Activated naive CD8-positive, alpha-beta T cell treated with anti-CD3 and anti-CD28 coated beads for 36 hours (primary cell): ENCODE data around the gene APRT. TPM values are rescaled to one million over a fixed set of nuclear protein-coding genes. Genes with fewer than 3 reads are reported as not detected.

Source experiments
- DNase-seq: peaks from one replicate; pipeline ENCODE4 v3.0.0; 2021
- H3K27ac Mint-ChIP-seq: one replicate; pipeline ENCODE4 v1.8.0; 2022; ENCODE audit warnings: mild to moderate bottlenecking, moderate library complexity, mixed read lengths
- H3K27me3 Mint-ChIP-seq: one replicate; pipeline ENCODE4 v1.8.0; 2022; ENCODE audit warnings: mild to moderate bottlenecking, mixed read lengths
- H3K36me3 Mint-ChIP-seq: one replicate; pipeline ENCODE4 v1.8.0; 2021; ENCODE audit warnings: mild to moderate bottlenecking, mixed read lengths
- H3K4me1 Mint-ChIP-seq: one replicate; pipeline ENCODE4 v1.8.0; 2021; ENCODE audit warnings: mixed read lengths
- H3K4me3 Mint-ChIP-seq: one replicate; pipeline ENCODE4 v1.8.0; 2022; ENCODE audit warnings: mild to moderate bottlenecking, moderate library complexity, mixed read lengths
- H3K9me3 Mint-ChIP-seq: one replicate; pipeline ENCODE4 v1.8.0; 2022; ENCODE audit warnings: mixed read lengths
- total RNA-seq, 2 experiments: library from RNA; stranded (reverse); gene quantifications; one replicate each; pipeline ENCODE4 v1.2.3, GENCODE V29; 2021

The APRT gene
- total RNA-seq, 2 experiments from 2014 or later, result 241 to 272 TPM

DNA sequence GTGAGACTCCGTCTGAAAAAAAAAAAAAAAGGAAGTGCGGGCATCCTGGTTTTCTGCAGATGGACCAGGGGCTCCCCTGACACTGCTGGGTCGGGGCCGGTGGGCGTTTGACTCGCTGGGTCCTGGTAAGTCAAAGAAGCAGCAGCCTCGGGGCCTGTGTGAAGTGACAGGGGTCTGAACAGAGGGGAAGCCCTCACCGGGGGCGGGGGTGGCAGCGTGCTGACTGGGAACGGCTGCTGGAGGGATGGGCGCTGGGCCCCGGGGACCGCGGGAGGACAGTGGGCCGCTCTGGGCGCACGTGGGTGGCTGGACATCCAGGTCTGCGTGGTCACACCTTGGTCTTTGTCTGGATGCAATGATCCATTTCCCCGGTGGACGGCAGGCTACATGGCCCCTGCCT is 36.8 kb upstream of the APRT start:
- Mint-ChIP-seq H3K4me1 (peaks cover 1% of the 10 kb centered on the region), H3K4me3 (no peak overlapping the region), H3K9me3 (no peaks in the 10 kb centered on the region), H3K27me3 (no peaks in the 10 kb centered on the region), H3K36me3 (no peaks in the 10 kb centered on the region), H3K27ac (no peak overlapping the region)
- DNase-seq, result no peak

DNA sequence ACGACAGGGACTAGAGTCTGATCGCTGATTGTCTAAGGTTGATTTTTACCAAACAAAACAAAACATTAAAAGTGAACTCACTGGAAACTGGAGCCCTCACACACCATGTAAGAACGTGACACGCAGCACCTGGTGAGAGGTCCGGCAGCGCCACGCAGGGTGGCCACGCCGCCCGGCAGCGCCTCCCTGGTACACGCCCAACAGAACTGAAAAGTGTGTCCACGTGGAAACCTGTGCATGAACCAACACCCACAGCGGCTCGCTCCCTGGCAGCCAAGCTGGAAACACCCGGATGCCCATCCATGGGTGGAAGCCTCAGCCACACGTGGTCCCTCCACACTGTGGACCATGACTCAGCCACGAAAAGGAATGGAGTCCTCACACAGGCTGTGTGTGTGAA is 35.9 kb upstream of the APRT start:
- Mint-ChIP-seq H3K36me3 (no peaks in the 10 kb centered on the region), H3K27ac (no peak overlapping the region), H3K4me3 (no peak overlapping the region), H3K9me3 (no peaks in the 10 kb centered on the region), H3K27me3 (no peaks in the 10 kb centered on the region), H3K4me1 (peaks cover 1% of the 10 kb centered on the region)
- DNase-seq, result no peak

GRCh38 chr16:88846088-88846487 is 34.4 kb upstream of the APRT start:
- no peak overlapping the region for H3K4me3 Mint-ChIP-seq
- no peaks in the 10 kb centered on the region for H3K36me3 Mint-ChIP-seq
- H3K27ac Mint-ChIP-seq, result no peak overlapping the region
- H3K9me3 Mint-ChIP-seq, result no peaks in the 10 kb centered on the region
- no peak for DNase-seq
- H3K4me1 Mint-ChIP-seq, result peaks cover 1% of the 10 kb centered on the region
- H3K27me3 Mint-ChIP-seq, result no peaks in the 10 kb centered on the region

- no peaks in the 10 kb centered on the region for H3K27me3 Mint-ChIP-seq
- no peak overlapping the region for H3K4me3 Mint-ChIP-seq
- DNase-seq, result no peak
- no peaks in the 10 kb centered on the region for H3K9me3 Mint-ChIP-seq
- H3K4me1 Mint-ChIP-seq, result peaks cover 1% of the 10 kb centered on the region
- peaks cover 4% of the 10 kb centered on the region for H3K36me3 Mint-ChIP-seq
- H3K27ac Mint-ChIP-seq, result no peak overlapping the region
Observed at GRCh38 chr16:88844419-88845036, 32.8 kb upstream of the APRT start.

DNA sequence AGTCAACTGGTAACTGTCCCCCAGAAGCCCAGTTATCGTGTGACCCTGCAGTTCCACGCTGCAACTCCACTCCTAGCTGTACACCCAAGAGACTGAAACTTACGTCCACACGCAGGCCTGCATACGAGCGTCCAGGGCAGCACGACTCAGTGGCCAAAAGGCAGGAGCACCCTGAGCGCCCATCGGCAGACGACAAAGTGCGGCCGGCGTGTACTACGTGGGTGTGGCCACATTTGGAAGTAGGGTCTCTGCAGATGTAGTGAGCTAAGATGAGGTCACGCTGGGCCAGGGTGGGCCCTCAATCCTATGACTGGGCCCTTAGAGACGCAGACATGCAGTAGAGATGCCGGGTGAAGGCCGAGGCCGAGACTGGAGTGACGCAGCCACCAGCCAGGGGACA is 31.5 kb upstream of the APRT start:
- H3K36me3 Mint-ChIP-seq, result peaks cover 4% of the 10 kb centered on the region
- peaks cover 1% of the 10 kb centered on the region for H3K4me1 Mint-ChIP-seq
- no peaks in the 10 kb centered on the region for H3K27me3 Mint-ChIP-seq
- H3K9me3 Mint-ChIP-seq, result no peaks in the 10 kb centered on the region
- DNase-seq, result no peak
- H3K27ac Mint-ChIP-seq, result no peak overlapping the region
- H3K4me3 Mint-ChIP-seq, result no peak overlapping the region

GRCh38 chr16:88842806-88843205 is 31.1 kb upstream of the APRT start:
- Mint-ChIP-seq H3K27me3 (no peaks in the 10 kb centered on the region), H3K9me3 (no peaks in the 10 kb centered on the region), H3K4me3 (no peak overlapping the region), H3K27ac (no peak overlapping the region), H3K36me3 (peaks cover 4% of the 10 kb centered on the region), H3K4me1 (peaks cover 1% of the 10 kb centered on the region)
- no peak for DNase-seq

GRCh38 chr16:88842308-88842756 is 30.6 kb upstream of the APRT start:
- no peak for DNase-seq
- Mint-ChIP-seq H3K27ac (no peak overlapping the region), H3K27me3 (no peaks in the 10 kb centered on the region), H3K9me3 (no peaks in the 10 kb centered on the region), H3K4me3 (no peak overlapping the region), H3K4me1 (peaks cover 1% of the 10 kb centered on the region), H3K36me3 (peaks cover 4% of the 10 kb centered on the region)

DNA sequence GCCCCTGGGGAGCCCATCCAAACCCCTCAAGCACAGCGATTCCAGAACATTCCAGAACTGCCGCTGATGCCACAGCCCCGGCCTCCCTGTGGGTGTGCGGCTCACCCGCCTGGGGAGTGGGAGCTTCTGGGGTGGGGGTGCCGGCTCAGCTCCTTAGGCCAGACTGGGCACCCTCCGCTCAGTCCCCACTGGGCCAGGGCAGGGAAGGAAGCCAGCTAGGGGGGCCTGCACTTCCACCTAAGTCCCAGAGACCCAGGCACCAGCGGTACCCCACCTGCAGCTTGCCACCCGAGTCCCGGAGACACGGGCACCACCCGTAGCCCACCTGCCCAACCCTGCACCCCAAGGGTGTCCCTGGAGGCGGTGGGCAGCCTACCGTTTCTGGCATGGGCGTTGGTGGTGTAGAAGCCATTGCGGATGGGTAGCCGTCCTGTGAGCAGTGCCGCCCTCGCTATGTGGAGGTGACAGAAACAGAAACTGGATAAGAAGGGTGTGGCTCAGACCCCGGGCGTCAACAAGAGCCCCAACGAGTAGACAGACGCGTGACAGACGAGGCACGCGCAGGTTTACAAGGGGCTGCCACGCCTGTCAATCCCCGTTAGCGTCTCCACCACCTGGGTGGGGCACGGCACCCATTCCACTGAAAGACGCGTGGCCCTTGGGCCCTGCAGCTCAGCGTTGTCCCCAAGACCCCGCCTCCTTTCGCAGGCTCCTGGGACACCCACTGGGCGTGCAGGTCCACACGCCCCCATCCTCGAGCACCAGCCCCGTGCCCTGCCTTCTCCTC is 30.0 kb upstream of the APRT start:
- Mint-ChIP-seq H3K27ac (no peak overlapping the region), H3K4me1 (peaks cover 1% of the 10 kb centered on the region), H3K9me3 (no peaks in the 10 kb centered on the region), H3K27me3 (no peaks in the 10 kb centered on the region), H3K4me3 (no peak overlapping the region), H3K36me3 (peaks cover 4% of the 10 kb centered on the region)
- no peak for DNase-seq

- peaks cover 4% of the 10 kb centered on the region for H3K36me3 Mint-ChIP-seq
- no peaks in the 10 kb centered on the region for H3K27me3 Mint-ChIP-seq
- H3K4me3 Mint-ChIP-seq, result no peak overlapping the region
- no peak for DNase-seq
- H3K27ac Mint-ChIP-seq, result no peak overlapping the region
- no peaks in the 10 kb centered on the region for H3K9me3 Mint-ChIP-seq
- H3K4me1 Mint-ChIP-seq, result no peaks in the 10 kb centered on the region
Observed at GRCh38 chr16:88840600-88841215, 29.0 kb upstream of the APRT start.

GRCh38 chr16:88839745-88840599 is 28.2 kb upstream of the APRT start:
- no peak for DNase-seq
- no peak overlapping the region for H3K4me3 Mint-ChIP-seq
- H3K27ac Mint-ChIP-seq, result no peak overlapping the region

GRCh38 chr16:88839026-88839529 is 27.4 kb upstream of the APRT start:
- Mint-ChIP-seq H3K27ac (no peak overlapping the region), H3K27me3 (no peaks in the 10 kb centered on the region), H3K9me3 (no peaks in the 10 kb centered on the region), H3K36me3 (peaks cover 4% of the 10 kb centered on the region), H3K4me3 (no peak overlapping the region), H3K4me1 (no peaks in the 10 kb centered on the region)
- no peak for DNase-seq

More at GRCh38 chr16:88839745-88840599, 28.2 kb upstream of the APRT start:
- no peaks in the 10 kb centered on the region for H3K27me3 Mint-ChIP-seq
- H3K9me3 Mint-ChIP-seq, result no peaks in the 10 kb centered on the region
- H3K4me1 Mint-ChIP-seq, result no peaks in the 10 kb centered on the region
- H3K36me3 Mint-ChIP-seq, result peaks cover 4% of the 10 kb centered on the region

- no peak for DNase-seq
- Mint-ChIP-seq H3K27me3 (no peaks in the 10 kb centered on the region), H3K27ac (no peak overlapping the region), H3K4me3 (no peak overlapping the region), H3K36me3 (peaks cover 4% of the 10 kb centered on the region), H3K9me3 (no peaks in the 10 kb centered on the region), H3K4me1 (no peaks in the 10 kb centered on the region)
Observed at GRCh38 chr16:88838566-88838965, 26.8 kb upstream of the APRT start.

- Mint-ChIP-seq H3K27me3 (no peaks in the 10 kb centered on the region), H3K27ac (no peak overlapping the region), H3K36me3 (peaks cover 4% of the 10 kb centered on the region), H3K4me1 (no peaks in the 10 kb centered on the region), H3K4me3 (no peak overlapping the region), H3K9me3 (no peaks in the 10 kb centered on the region)
- no peak for DNase-seq
Observed at GRCh38 chr16:88837806-88838205, 26.1 kb upstream of the APRT start.

DNA sequence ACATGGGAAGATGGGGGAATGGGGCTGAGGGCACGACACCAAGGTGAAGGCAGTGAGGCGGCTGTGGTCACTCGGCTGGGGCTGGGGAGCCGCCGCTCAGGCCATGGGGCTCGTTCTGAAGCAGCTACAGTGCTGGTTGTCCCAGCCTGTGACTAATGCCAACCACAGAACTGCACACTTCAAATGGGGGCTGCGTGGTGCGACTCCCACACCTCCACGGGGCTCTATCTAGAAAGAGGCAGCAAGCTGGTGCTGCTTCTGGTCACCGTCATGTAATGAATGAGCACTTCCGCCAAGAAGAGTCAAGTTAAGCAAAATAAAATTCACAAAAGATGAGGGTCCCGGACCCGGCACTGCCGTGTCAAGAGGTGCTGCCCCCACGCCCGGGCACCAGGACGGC is 25.1 kb upstream of the APRT start:
- no peak for DNase-seq
- Mint-ChIP-seq H3K36me3 (peaks cover 4% of the 10 kb centered on the region), H3K4me1 (no peaks in the 10 kb centered on the region), H3K27me3 (no peaks in the 10 kb centered on the region), H3K9me3 (no peaks in the 10 kb centered on the region), H3K27ac (no peak overlapping the region), H3K4me3 (no peak overlapping the region)

DNA sequence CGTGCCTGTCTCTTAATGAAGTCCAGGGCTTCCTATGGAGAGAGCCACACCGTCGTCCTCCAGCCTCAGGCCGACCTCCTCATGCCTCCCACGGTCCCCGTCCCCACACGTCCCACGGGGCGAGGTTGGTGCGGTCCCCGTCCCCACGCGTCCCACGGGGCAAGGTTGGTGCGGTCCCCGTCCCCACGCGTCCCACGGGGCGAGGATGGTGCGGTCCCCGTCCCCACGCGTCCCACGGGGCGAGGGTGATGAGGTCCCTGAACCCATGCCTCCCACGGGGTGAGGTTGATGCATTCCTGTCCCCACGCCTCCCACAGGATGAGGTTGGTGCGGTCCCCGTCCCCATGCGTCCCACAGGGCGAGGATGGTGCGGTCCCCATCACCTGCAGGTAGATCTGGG is 24.1 kb upstream of the APRT start:
- DNase-seq, result no peak
- Mint-ChIP-seq H3K27me3 (no peaks in the 10 kb centered on the region), H3K27ac (no peak overlapping the region), H3K4me3 (no peak overlapping the region), H3K4me1 (no peaks in the 10 kb centered on the region), H3K36me3 (peaks cover 4% of the 10 kb centered on the region), H3K9me3 (no peaks in the 10 kb centered on the region)
